D721Med (cell line): ENCODE data around the gene SOCS3.
A peak's percentile ranks its signal among the peaks of the same experiment; 100 is the strongest.

ENCODE experiments used
- DNase-seq: peaks from one replicate; pipeline ENCODE4 v3.0.0; 2011; ENCODE audit warnings: low spot score; ENCODE audit not compliant: insufficient read length
- FAIRE-seq: peaks from 2 replicates; lab custom pipeline; 2011; peaks lifted over from hg19 to GRCh38; lab: Jason Lieb, UNC
- TF ChIP-seq, protein P1 (sequence below): IDR thresholded peaks from 2 replicates; pipeline ENCODE4 v1.5.1; 2012; ENCODE audit warnings: mild to moderate bottlenecking, control low read depth; ENCODE audit not compliant: insufficient read depth; ENCODE audit errors: missing control alignments

Gene SOCS3

DNA sequence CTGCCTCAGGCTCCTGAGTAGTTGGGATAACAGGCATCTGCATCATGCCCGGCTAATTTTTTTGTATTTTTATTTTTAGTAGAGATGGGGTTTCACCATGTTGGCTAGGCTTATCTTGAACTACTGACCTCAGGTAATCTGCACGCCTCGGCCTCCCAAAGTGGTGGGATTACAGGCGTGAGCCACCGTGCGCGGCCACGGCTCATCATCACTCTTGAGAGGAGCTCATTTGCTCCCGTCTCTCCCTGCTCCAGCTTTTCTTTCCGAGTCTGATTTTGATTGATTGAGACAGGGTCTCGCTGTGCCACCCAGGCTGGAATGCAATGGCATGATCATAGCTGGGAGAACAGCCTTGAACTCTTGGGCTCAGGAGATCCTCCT, 31.2 kb upstream of the SOCS3 start:
- no peak for DNase-seq
- no peak for FAIRE-seq
- TF ChIP-seq, protein P1, sequence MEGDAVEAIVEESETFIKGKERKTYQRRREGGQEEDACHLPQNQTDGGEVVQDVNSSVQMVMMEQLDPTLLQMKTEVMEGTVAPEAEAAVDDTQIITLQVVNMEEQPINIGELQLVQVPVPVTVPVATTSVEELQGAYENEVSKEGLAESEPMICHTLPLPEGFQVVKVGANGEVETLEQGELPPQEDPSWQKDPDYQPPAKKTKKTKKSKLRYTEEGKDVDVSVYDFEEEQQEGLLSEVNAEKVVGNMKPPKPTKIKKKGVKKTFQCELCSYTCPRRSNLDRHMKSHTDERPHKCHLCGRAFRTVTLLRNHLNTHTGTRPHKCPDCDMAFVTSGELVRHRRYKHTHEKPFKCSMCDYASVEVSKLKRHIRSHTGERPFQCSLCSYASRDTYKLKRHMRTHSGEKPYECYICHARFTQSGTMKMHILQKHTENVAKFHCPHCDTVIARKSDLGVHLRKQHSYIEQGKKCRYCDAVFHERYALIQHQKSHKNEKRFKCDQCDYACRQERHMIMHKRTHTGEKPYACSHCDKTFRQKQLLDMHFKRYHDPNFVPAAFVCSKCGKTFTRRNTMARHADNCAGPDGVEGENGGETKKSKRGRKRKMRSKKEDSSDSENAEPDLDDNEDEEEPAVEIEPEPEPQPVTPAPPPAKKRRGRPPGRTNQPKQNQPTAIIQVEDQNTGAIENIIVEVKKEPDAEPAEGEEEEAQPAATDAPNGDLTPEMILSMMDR: no peak

DNA sequence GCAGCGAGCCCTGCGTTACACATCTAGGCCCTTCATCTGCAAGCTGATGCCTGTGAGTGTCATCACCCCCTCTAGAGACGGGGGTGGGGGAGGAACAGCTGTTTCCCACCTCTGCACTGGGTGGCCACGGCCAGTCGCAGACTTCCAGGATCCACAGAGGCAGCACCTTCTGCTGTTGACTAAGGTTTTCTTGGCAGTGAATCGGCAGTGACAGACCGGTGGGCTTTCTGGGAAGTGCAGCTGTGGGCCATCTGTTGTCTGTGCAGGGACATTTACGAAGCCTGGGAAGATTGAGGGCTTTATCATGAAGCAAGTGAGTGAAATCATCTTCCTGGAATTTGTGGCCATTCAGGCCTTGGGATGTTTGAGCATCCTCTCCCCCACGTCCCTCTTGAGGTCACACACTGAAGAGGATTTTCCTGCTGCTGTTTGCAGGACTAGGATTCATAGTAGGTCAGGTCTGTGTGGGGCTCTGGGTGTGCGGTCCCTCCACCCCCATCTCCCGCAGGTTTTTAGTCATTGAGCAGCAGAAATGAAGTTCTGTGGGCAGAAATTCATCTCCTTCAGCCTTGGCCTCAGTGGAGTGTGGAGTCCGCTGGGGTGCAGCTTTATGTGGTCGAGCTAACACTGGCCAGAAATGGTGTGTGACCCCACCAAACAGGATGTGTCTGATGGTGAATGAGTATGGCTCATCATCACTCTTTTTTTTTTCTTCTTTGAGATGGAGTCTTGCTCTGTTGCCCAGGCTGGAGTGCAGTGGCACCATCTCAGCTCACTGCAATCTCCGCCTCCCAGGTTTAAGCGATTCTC, 30.6 kb upstream of the SOCS3 start:
- TF ChIP-seq, protein P1: no peak
- DNase-seq: no peak
- FAIRE-seq: no peak

DNA sequence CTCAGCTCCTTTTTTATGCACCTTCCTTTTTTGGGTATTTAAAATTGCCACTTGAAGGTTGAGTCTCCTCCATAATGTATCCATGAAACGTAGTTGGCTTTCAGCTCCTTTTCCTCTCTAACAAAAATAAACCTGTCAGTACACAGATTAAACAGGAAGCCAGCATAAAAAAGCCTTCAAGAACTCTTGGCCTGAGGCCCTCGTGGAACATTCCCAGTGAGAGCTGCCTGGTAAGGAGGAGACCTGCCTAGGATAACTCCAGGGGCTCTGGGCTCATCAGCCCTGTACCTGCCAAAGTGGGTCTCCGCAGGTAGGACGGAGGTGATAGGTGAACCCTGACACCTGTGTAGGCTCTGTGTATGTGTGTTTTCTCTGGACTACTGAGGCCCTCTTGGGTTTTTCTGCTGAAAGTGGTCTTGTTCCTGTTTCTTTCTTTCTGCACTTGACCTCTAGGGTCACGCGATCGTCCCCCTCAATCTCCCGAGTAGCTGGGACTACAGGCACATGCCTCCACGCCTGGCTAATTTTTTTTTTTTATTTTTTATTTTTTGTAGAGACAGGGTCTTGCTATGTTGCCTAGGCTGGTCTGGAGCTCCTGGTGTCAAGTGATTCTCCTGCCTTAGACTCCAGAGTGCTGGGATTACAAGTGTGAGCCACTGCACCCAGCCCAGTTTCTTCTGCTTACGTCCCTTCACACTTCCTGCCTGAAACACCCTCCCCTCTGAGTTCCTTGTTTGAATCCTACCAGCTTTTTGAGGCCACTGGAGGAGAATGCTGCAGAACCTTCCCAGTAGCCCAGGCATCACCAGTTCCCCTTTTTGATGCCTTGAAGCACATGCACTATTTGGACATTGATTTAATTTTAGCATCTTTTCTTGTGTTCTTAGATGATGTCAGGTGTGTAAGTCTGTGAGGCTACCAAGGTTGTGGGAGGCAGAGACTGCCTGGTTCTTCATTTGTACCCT, 28.4 kb upstream of the SOCS3 start:
- DNase-seq: no peak

DNA sequence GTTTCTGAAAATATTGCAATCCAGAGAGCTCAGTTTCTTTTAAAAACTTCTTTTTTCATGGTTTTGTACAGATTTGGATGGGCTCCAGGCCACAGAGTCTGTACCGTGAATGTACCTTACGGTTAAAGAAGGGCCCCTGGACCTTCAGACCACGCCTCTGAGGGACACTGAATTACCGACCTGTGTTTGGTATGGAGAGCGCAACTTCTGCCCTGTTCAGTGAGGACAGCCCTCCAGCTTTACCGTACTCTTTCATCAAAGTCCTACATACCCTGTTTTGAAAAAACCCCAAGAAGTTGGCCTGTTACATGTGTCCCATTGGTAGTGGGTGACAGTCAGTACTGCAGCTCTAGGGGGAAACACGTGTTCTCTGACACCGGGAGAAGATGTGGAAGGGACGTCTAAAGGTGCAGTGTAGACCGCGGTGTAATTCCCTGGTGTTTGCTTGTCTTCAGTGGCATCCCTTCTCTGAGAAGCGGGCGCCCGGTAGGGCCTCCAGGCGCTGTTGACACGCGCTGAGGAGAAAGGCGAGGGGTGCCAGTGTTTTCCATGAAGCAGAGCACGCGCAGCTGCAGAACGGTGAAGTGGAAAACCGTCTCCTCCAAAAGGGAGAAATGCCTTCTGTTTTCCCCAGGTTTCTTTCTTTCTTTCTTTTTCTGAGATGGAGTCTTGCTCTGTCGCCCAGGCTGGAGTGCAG, 24.8 kb upstream of the SOCS3 start:
- TF ChIP-seq, protein P1: no peak
- FAIRE-seq (no peak), DNase-seq (no peak)

More for the DNA sequence above, 28.4 kb upstream of the SOCS3 start:
- TF ChIP-seq, protein P1: no peak
- FAIRE-seq: no peak

DNA sequence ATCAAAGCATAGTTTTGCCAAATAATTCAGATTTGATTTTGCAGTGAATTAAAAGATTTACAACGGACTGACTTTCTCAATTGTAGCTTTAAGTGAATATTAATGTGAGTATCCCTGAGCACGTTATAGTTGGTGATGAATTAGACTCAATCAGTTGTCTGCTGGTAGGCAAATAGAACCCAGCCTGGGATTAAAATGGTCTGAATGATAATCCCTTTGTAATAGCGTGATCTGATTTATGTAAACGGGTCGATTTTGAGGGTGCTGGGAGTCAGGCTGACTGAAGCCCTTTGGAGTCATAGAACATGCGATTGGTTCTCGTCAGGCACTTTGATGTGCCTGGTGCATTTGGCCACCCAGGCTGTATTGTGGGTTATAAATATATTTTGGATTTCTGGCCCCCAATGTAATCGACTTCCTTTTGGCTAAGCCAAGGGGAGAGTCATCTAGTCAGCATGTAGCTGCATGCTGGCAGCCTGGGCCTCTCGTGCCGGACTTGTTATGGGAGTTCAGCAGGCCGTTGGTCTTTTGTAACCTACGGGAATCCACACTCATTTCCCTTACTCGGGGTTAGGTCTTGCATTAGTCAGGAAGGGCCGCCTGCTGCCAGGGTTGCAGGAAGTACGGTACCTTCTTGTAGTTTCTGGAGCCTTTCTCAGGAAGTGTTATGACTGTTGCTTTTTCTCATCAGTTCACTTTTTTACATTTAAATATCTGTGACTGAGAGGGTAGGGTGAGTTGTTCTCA, 24.0 kb upstream of the SOCS3 start:
- FAIRE-seq: no peak
- DNase-seq: peak; percentile 74
- TF ChIP-seq, protein P1: no peak

DNA sequence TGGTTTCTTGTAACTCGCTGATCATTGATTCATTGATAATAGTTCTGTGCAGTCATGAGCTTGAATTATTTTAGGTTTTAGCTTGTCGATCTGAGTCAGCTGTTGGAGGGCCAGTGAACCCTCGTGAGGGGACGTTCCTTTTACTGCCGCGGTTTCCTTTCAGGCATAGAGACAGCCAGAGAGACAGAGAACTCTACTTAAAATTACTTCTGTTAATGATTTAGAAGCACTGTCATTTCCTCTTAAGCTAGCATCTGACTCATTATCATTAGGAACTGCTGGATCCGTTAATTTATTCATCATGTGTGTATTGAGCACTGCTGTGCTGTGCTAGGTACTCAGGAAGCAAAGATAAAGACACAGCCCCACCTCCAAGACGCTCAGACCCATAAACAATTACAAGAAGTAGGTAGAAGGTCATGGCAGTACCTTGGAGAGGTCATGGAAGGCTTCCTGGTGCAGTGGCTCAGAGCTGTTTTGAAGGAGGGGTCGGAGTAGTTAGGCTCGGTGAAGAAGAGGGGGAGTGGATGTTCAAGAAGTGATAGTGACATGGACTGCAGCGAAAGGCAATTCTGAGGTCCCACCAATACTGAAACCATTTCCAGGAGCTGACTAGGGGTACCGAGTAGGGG, 21.8 kb upstream of the SOCS3 start:
- DNase-seq (no peak), FAIRE-seq (no peak)
- TF ChIP-seq, protein P1: no peak
